GM23338 (cell line): ENCODE results near the gene OTOA. TPM values are rescaled to one million over a fixed set of nuclear protein-coding genes. Genes with fewer than 3 reads are reported as not detected.

Source experiments
- ATAC-seq: fragments of 200-7000 bp; cut with Tn5 transposase; 3 replicates; pipeline ENCODE4 v1.9.1; 2020
- DNase-seq: peaks from one replicate; pipeline ENCODE4 v3.0.0-alpha.2; 2015; ENCODE audit warnings: low spot score
- H2AFZ ChIP-seq: fragments of 200-600 bp; sonication (generic); 2 replicates; pipeline ENCODE4 v1.8.0; 2016; ENCODE audit warnings: antibody characterized with exemption, mild to moderate bottlenecking, moderate library complexity
- H3F3A ChIP-seq: fragments of 200-600 bp; sonication (generic); replicated peaks from 2 replicates; pipeline ENCODE4 v1.8.0; 2017; ENCODE audit warnings: antibody characterized with exemption, mixed run types, low read depth
- H3K27ac ChIP-seq: fragments of 200-600 bp; sonication (generic); 2 replicates; pipeline ENCODE4 v1.6.1; 2016; ENCODE audit warnings: low read depth
- H3K27me3 ChIP-seq: fragments of 200-600 bp; sonication (generic); 2 replicates; pipeline ENCODE4 v1.8.0; 2016; ENCODE audit warnings: mild to moderate bottlenecking, mixed run types, moderate library complexity; ENCODE audit not compliant: insufficient read depth
- H3K36me3 ChIP-seq: fragments of 200-600 bp; sonication (generic); 2 replicates; pipeline ENCODE4 v1.8.0; 2016; ENCODE audit warnings: mild to moderate bottlenecking; ENCODE audit not compliant: insufficient read depth
- H3K4me1 ChIP-seq: fragments of 200-600 bp; sonication (generic); 2 replicates; pipeline ENCODE4 v1.8.0; 2016; ENCODE audit warnings: mild to moderate bottlenecking, moderate library complexity; ENCODE audit not compliant: insufficient read depth
- H3K4me2 ChIP-seq: fragments of 200-600 bp; sonication (generic); 2 replicates; pipeline ENCODE4 v1.7.1; 2017; ENCODE audit warnings: mixed run types
- H3K4me3 ChIP-seq: fragments of 200-600 bp; sonication (generic); 2 replicates; pipeline ENCODE4 v1.6.1; 2016; ENCODE audit warnings: mixed run types
- H3K79me2 ChIP-seq: fragments of 200-600 bp; sonication (generic); replicated peaks from 2 replicates; pipeline ENCODE4 v1.8.0; 2017; ENCODE audit warnings: mild to moderate bottlenecking; ENCODE audit not compliant: insufficient read depth
- H3K9me2 ChIP-seq: fragments of 200-600 bp; sonication (generic); 2 replicates; pipeline ENCODE4 v1.8.0; 2017; ENCODE audit not compliant: insufficient read depth
- H4K20me1 ChIP-seq: fragments of 200-600 bp; sonication (generic); replicated peaks from 2 replicates; pipeline ENCODE4 v1.8.0; 2017; ENCODE audit warnings: mild to moderate bottlenecking; ENCODE audit not compliant: insufficient read depth
- H3K27ac Mint-ChIP-seq: 2 replicates; pipeline ENCODE4 v1.8.0; 2020; ENCODE audit warnings: inconsistent platforms, mild to moderate bottlenecking, moderate library complexity, mixed read lengths
- H3K27me3 Mint-ChIP-seq: 3 replicates; pipeline ENCODE4 v1.8.0; 2022; ENCODE audit warnings: low read depth, mild to moderate bottlenecking, moderate library complexity, mixed read lengths, inconsistent platforms; ENCODE audit not compliant: insufficient read depth, poor library complexity
- H3K36me3 Mint-ChIP-seq: 3 replicates; pipeline ENCODE4 v1.8.0; 2021; ENCODE audit warnings: low read depth, mild to moderate bottlenecking, inconsistent platforms, moderate library complexity, mixed read lengths
- H3K4me1 Mint-ChIP-seq: 3 replicates; pipeline ENCODE4 v1.8.0; 2020; ENCODE audit warnings: mild to moderate bottlenecking, inconsistent platforms, mixed read lengths
- H3K4me3 Mint-ChIP-seq: 3 replicates; pipeline ENCODE4 v1.8.0; 2021; ENCODE audit warnings: moderate library complexity, mild to moderate bottlenecking, inconsistent platforms, mixed read lengths
- H3K9me3 Mint-ChIP-seq: 3 replicates; pipeline ENCODE4 v1.8.0; 2020; ENCODE audit warnings: moderate library complexity, mild to moderate bottlenecking, inconsistent platforms, mixed read lengths
- CREB1 ChIP-seq: fragments of 250-450 bp; sonication (Bioruptor Pico); IDR thresholded peaks from 2 replicates; pipeline ENCODE4 v1.5.0; 2020; ENCODE audit warnings: low read depth, mild to moderate bottlenecking, moderate library complexity
- CTCF ChIP-seq, 2 experiments: fragments of 200-600 bp in 1 of 2; sonication (generic) in 1 of 2; conservative IDR thresholded peaks; 2 replicates each; pipeline versions ENCODE4 v1.5.1 to v1.6.1; 2016 to 2017; ENCODE audit warnings: antibody characterized with exemption in 2 of 2, low read depth in 2 of 2, mild to moderate bottlenecking in 2 of 2, moderate library complexity in 1 of 2
- ETS1 ChIP-seq: IDR thresholded peaks from 2 replicates; pipeline ENCODE4 v1.6.1; 2016; ENCODE audit warnings: antibody characterized with exemption
- EZH2 ChIP-seq: fragments of 200-600 bp; sonication (generic); IDR thresholded peaks from one replicate; pipeline ENCODE4 v1.8.0; 2017; ENCODE audit warnings: antibody characterized with exemption, mild to moderate bottlenecking, low read depth; ENCODE audit not compliant: unreplicated experiment
- EZH2phosphoT487 ChIP-seq: fragments of 200-600 bp; sonication (generic); IDR thresholded peaks from one replicate; pipeline ENCODE4 v1.8.1; 2018; ENCODE audit warnings: antibody characterized with exemption; ENCODE audit not compliant: unreplicated experiment
- JUNB ChIP-seq: IDR thresholded peaks from one replicate; pipeline ENCODE4 v1.6.1; 2016; ENCODE audit warnings: antibody characterized with exemption; ENCODE audit not compliant: unreplicated experiment
- NANOG ChIP-seq: IDR thresholded peaks from 2 replicates; pipeline ENCODE4 v1.6.1; 2016; ENCODE audit warnings: antibody characterized with exemption, borderline replicate concordance
- POLR2AphosphoS5 ChIP-seq: IDR thresholded peaks from 2 replicates; pipeline ENCODE4 v1.6.1; 2016; ENCODE audit warnings: antibody characterized with exemption, low read depth
- STAT1 ChIP-seq: IDR thresholded peaks from one replicate; pipeline ENCODE4 v1.6.1; 2016; ENCODE audit warnings: antibody characterized with exemption; ENCODE audit not compliant: unreplicated experiment
- ZNF114 ChIP-seq: fragments of 250-450 bp; sonication (Bioruptor Pico); IDR thresholded peaks from 2 replicates; pipeline ENCODE4 v1.5.0; 2020; ENCODE audit warnings: mild to moderate bottlenecking, moderate library complexity
- ZNF331 ChIP-seq: fragments of 250-450 bp; sonication (Bioruptor Pico); IDR thresholded peaks from 2 replicates; pipeline ENCODE4 v1.5.0; 2020; ENCODE audit warnings: low read depth, mild to moderate bottlenecking, moderate library complexity
- ZNF462 ChIP-seq: fragments of 250-450 bp; sonication (Bioruptor Pico); IDR thresholded peaks from 2 replicates; pipeline ENCODE4 v1.5.0; 2020; ENCODE audit warnings: mild to moderate bottlenecking, moderate library complexity
- polyA plus RNA-seq: library from polyadenylated mRNA; unstranded; fragments of >200 nt; fragmentation: Nextera tagmentation; extraction: Ambion mirVana; gene quantifications from 2 replicates; pipeline ENCODE4 v1.2.1, GENCODE V29; 2016
- total RNA-seq: library from RNA; depleted of rRNA; stranded (reverse); fragments of >200 nt; shearing (Covaris generic); gene quantifications from 2 replicates; pipeline ENCODE4 v1.2.3, GENCODE V29; 2014
- TF ChIP-seq, protein P1 (sequence below): IDR thresholded peaks from one replicate; pipeline ENCODE4 v1.6.1; 2018; ENCODE audit warnings: antibody characterized with exemption; ENCODE audit not compliant: unreplicated experiment

Gene OTOA
- total and polyA plus RNA-seq, 2 experiments from 2014 or later = 0.16 to 0.17 TPM

DNA sequence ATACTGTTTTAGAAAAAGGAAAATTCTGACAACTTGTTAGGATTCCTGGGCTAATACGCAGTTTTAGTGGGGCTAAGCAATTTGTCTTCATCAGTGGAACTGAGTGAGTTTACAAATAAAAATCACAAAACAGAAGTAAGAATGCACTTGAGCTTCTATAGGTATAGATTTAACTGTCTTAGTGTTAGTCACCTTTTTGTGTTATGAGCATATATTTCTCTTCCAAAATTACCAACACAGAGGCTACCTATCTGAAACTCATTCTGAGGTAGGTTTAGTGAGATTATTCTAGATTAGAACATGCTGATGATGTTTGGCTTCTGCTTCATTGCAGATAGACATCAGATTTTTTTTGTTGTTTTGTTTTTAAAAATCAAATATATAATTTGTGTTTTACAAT is 41.2 kb upstream of the OTOA start:
- no peak overlapping the region for H3K27ac Mint-ChIP-seq
- ATAC-seq = no peak
- peaks cover 48% of the 10 kb centered on the region for H3K36me3 Mint-ChIP-seq

More for the DNA sequence above, 41.2 kb upstream of the OTOA start:
- H3K79me2 ChIP-seq = peaks cover 10% of the 10 kb centered on the region; the same call in 1 of the 2 replicates
- H4K20me1 ChIP-seq = 0 out of 2 replicates have a peak, but pooled peaks cover 3% of the 10 kb centered on the region
- no peaks in the 10 kb centered on the region for H3K4me1 ChIP-seq
- H3K9me2 ChIP-seq = no peaks in the 10 kb centered on the region
- Mint-ChIP-seq H3K9me3 (no peaks in the 10 kb centered on the region), H3K4me3 (no peak overlapping the region), H3K27me3 (peaks cover 2% of the 10 kb centered on the region), H3K4me1 (peaks cover 5% of the 10 kb centered on the region; the same call in 1 of the 3 replicates)
- DNase-seq = no peak
- H3K4me3 ChIP-seq = no peak overlapping the region
- no peak overlapping the region for H3K27ac ChIP-seq
- H3K27me3 ChIP-seq = no peaks in the 10 kb centered on the region
- no peak overlapping the region for H3K4me2 ChIP-seq
- no peak overlapping the region for H2AFZ ChIP-seq
- 0 out of 2 replicates have a peak, but pooled peaks cover 5% of the 10 kb centered on the region for H3K36me3 ChIP-seq
- H3F3A ChIP-seq = no peaks in the 10 kb centered on the region
- TF ChIP-seq ZNF331 (no peak), ZNF114 (CRISPR knock-in tag) (no peak), EZH2 (no peak), NANOG (no peak), ZNF462 (CRISPR knock-in tag) (no peak), EZH2phosphoT487 (no peak), CTCF (conservative IDR thresholded peaks at IDR 0.05; ENCODE audit: low read depth in 2 of 2) (no peak), POLR2AphosphoS5 (no peak), ETS1 (no peak), STAT1 (no peak), JUNB (no peak), CREB1 (no peak)
- TF ChIP-seq, protein P1, sequence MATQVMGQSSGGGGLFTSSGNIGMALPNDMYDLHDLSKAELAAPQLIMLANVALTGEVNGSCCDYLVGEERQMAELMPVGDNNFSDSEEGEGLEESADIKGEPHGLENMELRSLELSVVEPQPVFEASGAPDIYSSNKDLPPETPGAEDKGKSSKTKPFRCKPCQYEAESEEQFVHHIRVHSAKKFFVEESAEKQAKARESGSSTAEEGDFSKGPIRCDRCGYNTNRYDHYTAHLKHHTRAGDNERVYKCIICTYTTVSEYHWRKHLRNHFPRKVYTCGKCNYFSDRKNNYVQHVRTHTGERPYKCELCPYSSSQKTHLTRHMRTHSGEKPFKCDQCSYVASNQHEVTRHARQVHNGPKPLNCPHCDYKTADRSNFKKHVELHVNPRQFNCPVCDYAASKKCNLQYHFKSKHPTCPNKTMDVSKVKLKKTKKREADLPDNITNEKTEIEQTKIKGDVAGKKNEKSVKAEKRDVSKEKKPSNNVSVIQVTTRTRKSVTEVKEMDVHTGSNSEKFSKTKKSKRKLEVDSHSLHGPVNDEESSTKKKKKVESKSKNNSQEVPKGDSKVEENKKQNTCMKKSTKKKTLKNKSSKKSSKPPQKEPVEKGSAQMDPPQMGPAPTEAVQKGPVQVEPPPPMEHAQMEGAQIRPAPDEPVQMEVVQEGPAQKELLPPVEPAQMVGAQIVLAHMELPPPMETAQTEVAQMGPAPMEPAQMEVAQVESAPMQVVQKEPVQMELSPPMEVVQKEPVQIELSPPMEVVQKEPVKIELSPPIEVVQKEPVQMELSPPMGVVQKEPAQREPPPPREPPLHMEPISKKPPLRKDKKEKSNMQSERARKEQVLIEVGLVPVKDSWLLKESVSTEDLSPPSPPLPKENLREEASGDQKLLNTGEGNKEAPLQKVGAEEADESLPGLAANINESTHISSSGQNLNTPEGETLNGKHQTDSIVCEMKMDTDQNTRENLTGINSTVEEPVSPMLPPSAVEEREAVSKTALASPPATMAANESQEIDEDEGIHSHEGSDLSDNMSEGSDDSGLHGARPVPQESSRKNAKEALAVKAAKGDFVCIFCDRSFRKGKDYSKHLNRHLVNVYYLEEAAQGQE = no peak
